SU-DHL-6 (cell line): Measurements from ENCODE around the gene FARS2.
A peak's percentile ranks its signal among the peaks of the same experiment; 100 is the strongest.

Source experiments
- H2AFZ ChIP-seq: fragments of 200-600 bp; sonication (generic); 2 replicates; pipeline ENCODE4 v1.6.1; 2014; ENCODE audit warnings: low read depth, mild to moderate bottlenecking, moderate library complexity, mixed read lengths, antibody characterized with exemption, low read length; ENCODE audit not compliant: severe bottlenecking
- H3F3A ChIP-seq: fragments of 200-600 bp; shearing (Covaris generic); 2 replicates; pipeline ENCODE4 v1.6.0; 2016; ENCODE audit warnings: antibody characterized with exemption, mild to moderate bottlenecking; ENCODE audit not compliant: insufficient read depth
- H3K27ac ChIP-seq: fragments of 200-600 bp; sonication (generic); 2 replicates; pipeline ENCODE4 v1.5.1; 2016; ENCODE audit warnings: low read depth, mild to moderate bottlenecking, low read length, moderate library complexity, mixed read lengths
- H3K27me3 ChIP-seq: fragments of 200-600 bp; sonication (generic), shearing (Covaris generic); 2 replicates; pipeline ENCODE4 v1.6.0; 2014; ENCODE audit warnings: mild to moderate bottlenecking, low read length
- H3K36me3 ChIP-seq: fragments of 200-600 bp; sonication (generic); 2 replicates; pipeline ENCODE4 v1.6.1; 2014; ENCODE audit warnings: mild to moderate bottlenecking, low read length, mixed read lengths
- H3K4me2 ChIP-seq: fragments of 300-600, 200-600 bp; shearing (Covaris generic), sonication (generic); 2 replicates; pipeline ENCODE4 v1.6.0; 2014; ENCODE audit warnings: low read length, low read depth, mild to moderate bottlenecking; ENCODE audit not compliant: poor library complexity, severe bottlenecking
- H3K4me3 ChIP-seq: fragments of 200-600 bp; sonication (generic); 2 replicates; pipeline ENCODE4 v1.5.1; 2014; ENCODE audit warnings: antibody characterized with exemption, low read length, mild to moderate bottlenecking, mixed read lengths; ENCODE audit not compliant: insufficient read depth, poor library complexity, severe bottlenecking
- H3K79me2 ChIP-seq: fragments of 200-600 bp; sonication (generic); 2 replicates; pipeline ENCODE4 v1.6.1; 2014; ENCODE audit warnings: mild to moderate bottlenecking, low read length, moderate library complexity; ENCODE audit not compliant: insufficient read depth
- H3K9ac ChIP-seq: fragments of 200-600 bp; sonication (generic); 2 replicates; pipeline ENCODE4 v1.7.0; 2014; ENCODE audit warnings: mild to moderate bottlenecking, low read length
- H3K9me2 ChIP-seq: fragments of 200-600 bp; sonication (generic); replicated peaks from 2 replicates; pipeline ENCODE4 v1.6.1; 2014; ENCODE audit warnings: low read length; ENCODE audit not compliant: insufficient read depth
- H3K9me3 ChIP-seq: fragments of 200-600 bp; sonication (generic); 2 replicates; pipeline ENCODE4 v1.6.1; 2014; ENCODE audit warnings: low read length, mixed read lengths; ENCODE audit not compliant: insufficient read depth
- H4K20me1 ChIP-seq: fragments of 200-600 bp; sonication (generic); 2 replicates; pipeline ENCODE4 v1.6.1; 2014; ENCODE audit warnings: low read depth, mild to moderate bottlenecking, antibody characterized with exemption, low read length, moderate library complexity, mixed read lengths
- EZH2phosphoT487 ChIP-seq: fragments of 200-600 bp; sonication (generic), shearing (Covaris generic); conservative IDR thresholded peaks from 2 replicates; pipeline ENCODE4 v1.6.1; 2018; ENCODE audit warnings: mild to moderate bottlenecking, antibody characterized with exemption, low read length, moderate library complexity, mixed read lengths
- TF ChIP-seq, protein P1 (sequence below): fragments of 200-600 bp; sonication (generic); IDR thresholded peaks from one replicate; pipeline ENCODE4 v1.5.1; 2017; ENCODE audit warnings: antibody characterized with exemption, mild to moderate bottlenecking, low read length, moderate library complexity; ENCODE audit not compliant: insufficient read depth, poor library complexity, severe bottlenecking

The FARS2 gene

DNA sequence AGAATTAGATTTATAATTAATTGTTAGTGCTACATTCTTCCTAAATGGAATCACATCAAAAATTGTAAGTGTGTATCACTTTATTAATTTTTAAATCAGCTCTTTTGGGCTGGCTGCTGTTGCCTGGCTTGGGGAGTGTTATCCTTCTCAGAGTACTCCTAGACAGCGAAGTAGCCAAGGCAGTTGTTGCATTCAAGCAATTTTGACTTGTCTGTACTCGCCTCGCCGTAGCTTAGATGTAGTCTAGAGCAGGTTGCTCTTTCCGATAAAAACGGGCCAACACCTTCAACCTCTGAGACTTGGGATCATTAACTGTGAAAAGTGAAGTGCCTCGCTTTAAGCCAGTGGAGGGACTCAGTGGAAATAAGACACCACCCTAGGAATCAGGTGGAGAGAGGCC is 151.3 kb downstream of the FARS2 start:
- Histone ChIP-seq H4K20me1 (no peaks in the 10 kb centered on the region), H3K9ac (no peak overlapping the region), H3K4me2 (no peak overlapping the region), H3K4me3 (no peak overlapping the region), H3K27me3 (no peaks in the 10 kb centered on the region), H3K36me3 (no peaks in the 10 kb centered on the region), H3F3A (no peaks in the 10 kb centered on the region), H3K9me2 (no peaks in the 10 kb centered on the region), H3K79me2 (no peaks in the 10 kb centered on the region), H3K9me3 (no peaks in the 10 kb centered on the region), H2AFZ (no peak overlapping the region), H3K27ac (no peak overlapping the region)
- TF ChIP-seq, protein P1, sequence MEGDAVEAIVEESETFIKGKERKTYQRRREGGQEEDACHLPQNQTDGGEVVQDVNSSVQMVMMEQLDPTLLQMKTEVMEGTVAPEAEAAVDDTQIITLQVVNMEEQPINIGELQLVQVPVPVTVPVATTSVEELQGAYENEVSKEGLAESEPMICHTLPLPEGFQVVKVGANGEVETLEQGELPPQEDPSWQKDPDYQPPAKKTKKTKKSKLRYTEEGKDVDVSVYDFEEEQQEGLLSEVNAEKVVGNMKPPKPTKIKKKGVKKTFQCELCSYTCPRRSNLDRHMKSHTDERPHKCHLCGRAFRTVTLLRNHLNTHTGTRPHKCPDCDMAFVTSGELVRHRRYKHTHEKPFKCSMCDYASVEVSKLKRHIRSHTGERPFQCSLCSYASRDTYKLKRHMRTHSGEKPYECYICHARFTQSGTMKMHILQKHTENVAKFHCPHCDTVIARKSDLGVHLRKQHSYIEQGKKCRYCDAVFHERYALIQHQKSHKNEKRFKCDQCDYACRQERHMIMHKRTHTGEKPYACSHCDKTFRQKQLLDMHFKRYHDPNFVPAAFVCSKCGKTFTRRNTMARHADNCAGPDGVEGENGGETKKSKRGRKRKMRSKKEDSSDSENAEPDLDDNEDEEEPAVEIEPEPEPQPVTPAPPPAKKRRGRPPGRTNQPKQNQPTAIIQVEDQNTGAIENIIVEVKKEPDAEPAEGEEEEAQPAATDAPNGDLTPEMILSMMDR: no peak
- TF ChIP-seq EZH2phosphoT487: no peak

DNA sequence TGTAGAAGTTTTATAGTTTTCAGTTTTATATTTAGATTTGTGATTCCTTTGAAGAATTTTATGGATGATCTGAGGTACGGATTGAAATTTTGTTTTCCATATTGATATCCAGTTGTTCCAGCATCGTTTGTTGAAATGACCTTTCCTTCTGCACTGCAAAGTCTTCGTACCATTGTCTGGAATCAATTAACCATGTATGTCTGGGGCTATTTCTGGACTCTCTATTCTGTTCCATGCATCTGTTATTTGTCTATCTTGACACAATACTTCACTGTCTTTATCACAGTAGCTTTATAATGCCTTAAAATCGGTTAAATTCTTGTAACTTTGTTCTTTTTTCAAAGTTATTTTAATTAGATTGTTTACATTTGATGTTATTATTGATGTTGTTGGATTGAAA is 154.9 kb downstream of the FARS2 start:
- Histone ChIP-seq H3K36me3 (no peaks in the 10 kb centered on the region), H3K9me2 (no peaks in the 10 kb centered on the region), H3K9me3 (no peaks in the 10 kb centered on the region), H3K79me2 (no peaks in the 10 kb centered on the region), H3K4me3 (no peak overlapping the region), H3K9ac (no peak overlapping the region), H2AFZ (no peak overlapping the region), H4K20me1 (no peaks in the 10 kb centered on the region), H3K4me2 (no peak overlapping the region), H3K27ac (no peak overlapping the region), H3K27me3 (no peaks in the 10 kb centered on the region), H3F3A (no peaks in the 10 kb centered on the region)
- TF ChIP-seq EZH2phosphoT487: no peak
- TF ChIP-seq, protein P1: no peak

DNA sequence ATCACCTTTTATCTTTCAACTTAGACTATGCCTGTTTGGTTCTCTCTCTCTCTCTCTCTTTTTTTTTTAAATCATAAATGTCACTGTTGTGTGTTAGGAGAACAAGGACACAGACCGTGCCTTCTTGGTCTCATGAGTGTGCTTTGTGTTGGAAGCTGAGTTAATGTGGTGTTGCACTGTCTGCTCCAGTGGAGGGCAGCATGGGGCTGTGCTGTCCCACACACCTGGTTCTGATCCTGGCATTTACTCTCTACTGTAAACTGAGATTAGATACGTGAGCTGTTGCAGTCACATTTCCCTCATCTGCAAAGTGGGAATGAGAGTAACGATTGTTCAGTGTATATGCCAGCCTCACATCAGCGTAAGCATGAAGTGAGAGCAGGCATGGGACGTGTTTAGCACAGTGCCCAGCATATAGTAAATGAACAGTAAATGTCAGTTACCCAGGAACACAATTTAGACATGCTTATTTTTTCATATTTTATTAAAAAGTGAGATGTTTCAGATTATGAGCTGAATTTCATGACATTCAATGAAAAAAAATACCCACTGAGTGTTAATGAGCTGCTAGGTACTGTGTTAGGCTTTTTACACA is 161.1 kb downstream of the FARS2 start:
- Histone ChIP-seq H3K4me2 (no peak overlapping the region), H2AFZ (no peak overlapping the region), H3F3A (no peaks in the 10 kb centered on the region), H3K9me3 (no peaks in the 10 kb centered on the region), H3K36me3 (no peaks in the 10 kb centered on the region), H3K9me2 (no peaks in the 10 kb centered on the region), H3K9ac (no peak overlapping the region), H4K20me1 (no peaks in the 10 kb centered on the region), H3K27ac (no peak overlapping the region), H3K27me3 (no peaks in the 10 kb centered on the region), H3K4me3 (no peak overlapping the region), H3K79me2 (no peaks in the 10 kb centered on the region)
- TF ChIP-seq EZH2phosphoT487: no peak
- TF ChIP-seq, protein P1: peak; percentile 37
